Keratinocyte (primary cell): ENCODE data around the gene TSPAN4. TPM values are rescaled to one million over a fixed set of nuclear protein-coding genes. Genes with fewer than 3 reads are reported as not detected.

Source experiments
- DNase-seq: peaks from one replicate; pipeline ENCODE4 v3.0.0-alpha.2; 2011; ENCODE audit warnings: low read depth, missing footprints, low spot score
- FAIRE-seq: peaks from 2 replicates; lab custom pipeline; 2011; peaks lifted over from hg19 to GRCh38; lab: Jason Lieb, UNC
- H2AFZ ChIP-seq: 2 replicates; pipeline ENCODE4 v1.6.0; 2012; ENCODE audit warnings: low read length, control low read depth, inconsistent platforms; ENCODE audit not compliant: control insufficient read depth
- H3K27ac ChIP-seq: 2 replicates; pipeline ENCODE4 v1.5.1; 2011; ENCODE audit warnings: low read length; ENCODE audit not compliant: control insufficient read depth, insufficient read depth
- H3K27me3 ChIP-seq: 3 replicates; pipeline ENCODE4 v1.6.0; 2011; ENCODE audit warnings: low read length; ENCODE audit not compliant: control insufficient read depth, insufficient read depth; ENCODE audit errors: extremely low read depth
- H3K36me3 ChIP-seq, 2 experiments: 2 replicates in 1 of 2; 3 replicates in 1 of 2; pipeline ENCODE4 v1.5.1; 2011; ENCODE audit warnings: low read length in 2 of 2, mild to moderate bottlenecking in 1 of 2; ENCODE audit not compliant: control insufficient read depth in 2 of 2, insufficient read depth in 2 of 2; ENCODE audit errors: extremely low read depth in 1 of 2
- H3K4me1 ChIP-seq: 3 replicates; pipeline ENCODE4 v1.5.1; 2011; ENCODE audit warnings: low read length; ENCODE audit not compliant: control insufficient read depth, insufficient read depth; ENCODE audit errors: extremely low read depth
- H3K4me2 ChIP-seq: 3 replicates; pipeline ENCODE4 v1.6.0; 2011; ENCODE audit warnings: low read depth, low read length; ENCODE audit not compliant: control insufficient read depth, insufficient read depth; ENCODE audit errors: extremely low read depth
- H3K4me3 ChIP-seq, 3 experiments: fragments of 200-600 bp in 1 of 3; sonication (generic) in 1 of 3; 2 replicates in 2 of 3; 3 replicates in 1 of 3; pipeline ENCODE4 v1.5.1; 2011 to 2016; ENCODE audit warnings: low read length in 3 of 3, mild to moderate bottlenecking in 3 of 3, control low read depth in 2 of 3, inconsistent platforms in 1 of 3, low read depth in 1 of 3, mixed read lengths in 1 of 3, mixed run types in 1 of 3, moderate library complexity in 1 of 3; ENCODE audit not compliant: control insufficient read depth in 2 of 3, insufficient read depth in 2 of 3; ENCODE audit errors: extremely low read depth in 1 of 3
- H3K79me2 ChIP-seq: 2 replicates; pipeline ENCODE4 v1.6.0; 2012; ENCODE audit warnings: low read length; ENCODE audit not compliant: control insufficient read depth, insufficient read depth
- H3K9ac ChIP-seq: 3 replicates; pipeline ENCODE4 v1.6.0; 2011; ENCODE audit warnings: low read length; ENCODE audit not compliant: control insufficient read depth, insufficient read depth; ENCODE audit errors: extremely low read depth
- H3K9me1 ChIP-seq: 3 replicates; pipeline ENCODE4 v1.6.0; 2011; ENCODE audit warnings: low read length; ENCODE audit not compliant: control insufficient read depth, insufficient read depth; ENCODE audit errors: extremely low read depth
- H3K9me3 ChIP-seq: 2 replicates; pipeline ENCODE4 v1.5.1; 2012; ENCODE audit warnings: low read depth, low read length; ENCODE audit not compliant: control insufficient read depth
- H4K20me1 ChIP-seq: 3 replicates; pipeline ENCODE4 v1.6.0; 2011; ENCODE audit warnings: low read length; ENCODE audit not compliant: control insufficient read depth, insufficient read depth; ENCODE audit errors: extremely low read depth
- EZH2 ChIP-seq: IDR thresholded peaks from one replicate; pipeline ENCODE4 v1.6.1; 2012; ENCODE audit warnings: inconsistent platforms, mild to moderate bottlenecking, low read length, moderate library complexity
- dilution Hi-C: fragments of 300-500 bp; cut with MboI; formaldehyde crosslinking; loops from one replicate; pipeline ENCODE4 v1.7.0; 2020; ENCODE audit warnings: low sequenced_read_pairs; ENCODE audit not compliant: extremely low pct_ligation_motif_present
- polyA plus RNA-seq, 5 experiments: library from polyadenylated mRNA; depleted of rRNA in 3 of 5; stranded (reverse) in 3 of 5; stranded (forward) in 1 of 5; unstranded in 1 of 5; fragments of >200 nt; gene quantifications; 1 replicate in 1 of 5; 2 replicates in 3 of 5; 3 replicates in 1 of 5; pipeline versions ENCODE4 v1.2.1 to v1.2.3, GENCODE V29; 2011 to 2012; ENCODE audit warnings: missing spikeins in 2 of 5, low read depth in 1 of 5, low replicate concordance in 1 of 5
- TF ChIP-seq, protein P1 (sequence below), 3 experiments: IDR thresholded peaks in 1 of 3; conservative IDR thresholded peaks in 1 of 3; optimal IDR thresholded peaks in 1 of 3; 2 replicates in 2 of 3; 3 replicates in 1 of 3; pipeline versions ENCODE3 to v1.5.1; 2011; ENCODE audit warnings: low read length in 3 of 3, mild to moderate bottlenecking in 3 of 3, moderate library complexity in 2 of 3, control low read depth in 1 of 3, inconsistent platforms in 1 of 3; ENCODE audit not compliant: insufficient read depth in 2 of 3; ENCODE audit errors: extremely low read depth in 1 of 3

Gene TSPAN4
- polyA plus RNA-seq, 1 donor (not counting 4 experiments of a cell fraction or from before 2014, with no cell fraction given), result 42.1 TPM

DNA sequence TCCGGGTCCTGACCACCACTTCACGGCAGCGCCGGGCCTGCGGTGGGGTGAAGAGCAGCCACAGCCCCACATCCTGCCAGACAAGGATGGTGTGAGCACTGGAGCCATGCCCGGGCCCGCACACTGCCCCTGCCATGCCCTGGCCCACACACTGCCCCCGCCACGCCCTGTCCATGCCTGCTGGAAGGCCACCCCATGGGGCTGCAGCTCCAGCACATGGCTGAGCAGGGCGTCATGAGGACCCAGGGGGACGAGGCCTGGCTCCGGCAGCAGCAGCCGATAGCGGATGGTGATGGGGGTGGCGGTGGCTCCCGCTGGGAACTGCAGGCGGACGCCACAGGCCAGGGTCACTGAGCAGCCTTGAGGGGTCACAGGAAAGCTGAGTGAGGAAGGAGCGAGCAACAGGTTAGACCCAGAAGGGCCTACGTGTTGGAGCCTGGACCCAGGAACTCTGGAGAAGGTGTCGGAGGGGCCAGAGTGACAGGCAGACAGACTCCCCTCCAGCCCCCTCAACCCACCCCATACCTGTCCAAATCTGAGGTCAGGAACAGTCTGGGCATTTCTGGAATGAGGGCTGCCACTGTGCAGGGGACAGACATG is 40.5 kb upstream of the TSPAN4 start:
- no peak for TF ChIP-seq EZH2
- TF ChIP-seq, protein P1, sequence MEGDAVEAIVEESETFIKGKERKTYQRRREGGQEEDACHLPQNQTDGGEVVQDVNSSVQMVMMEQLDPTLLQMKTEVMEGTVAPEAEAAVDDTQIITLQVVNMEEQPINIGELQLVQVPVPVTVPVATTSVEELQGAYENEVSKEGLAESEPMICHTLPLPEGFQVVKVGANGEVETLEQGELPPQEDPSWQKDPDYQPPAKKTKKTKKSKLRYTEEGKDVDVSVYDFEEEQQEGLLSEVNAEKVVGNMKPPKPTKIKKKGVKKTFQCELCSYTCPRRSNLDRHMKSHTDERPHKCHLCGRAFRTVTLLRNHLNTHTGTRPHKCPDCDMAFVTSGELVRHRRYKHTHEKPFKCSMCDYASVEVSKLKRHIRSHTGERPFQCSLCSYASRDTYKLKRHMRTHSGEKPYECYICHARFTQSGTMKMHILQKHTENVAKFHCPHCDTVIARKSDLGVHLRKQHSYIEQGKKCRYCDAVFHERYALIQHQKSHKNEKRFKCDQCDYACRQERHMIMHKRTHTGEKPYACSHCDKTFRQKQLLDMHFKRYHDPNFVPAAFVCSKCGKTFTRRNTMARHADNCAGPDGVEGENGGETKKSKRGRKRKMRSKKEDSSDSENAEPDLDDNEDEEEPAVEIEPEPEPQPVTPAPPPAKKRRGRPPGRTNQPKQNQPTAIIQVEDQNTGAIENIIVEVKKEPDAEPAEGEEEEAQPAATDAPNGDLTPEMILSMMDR (optimal IDR thresholded peaks at IDR 0.05 in 1 of 3, IDR thresholded peaks at IDR 0.05 in 1 of 3, conservative IDR thresholded peaks at IDR 0.05 in 1 of 3; ENCODE audit: extremely low read depth in 1 of 3, insufficient read depth in 2 of 3, low read length in 3 of 3), result no peak

DNA sequence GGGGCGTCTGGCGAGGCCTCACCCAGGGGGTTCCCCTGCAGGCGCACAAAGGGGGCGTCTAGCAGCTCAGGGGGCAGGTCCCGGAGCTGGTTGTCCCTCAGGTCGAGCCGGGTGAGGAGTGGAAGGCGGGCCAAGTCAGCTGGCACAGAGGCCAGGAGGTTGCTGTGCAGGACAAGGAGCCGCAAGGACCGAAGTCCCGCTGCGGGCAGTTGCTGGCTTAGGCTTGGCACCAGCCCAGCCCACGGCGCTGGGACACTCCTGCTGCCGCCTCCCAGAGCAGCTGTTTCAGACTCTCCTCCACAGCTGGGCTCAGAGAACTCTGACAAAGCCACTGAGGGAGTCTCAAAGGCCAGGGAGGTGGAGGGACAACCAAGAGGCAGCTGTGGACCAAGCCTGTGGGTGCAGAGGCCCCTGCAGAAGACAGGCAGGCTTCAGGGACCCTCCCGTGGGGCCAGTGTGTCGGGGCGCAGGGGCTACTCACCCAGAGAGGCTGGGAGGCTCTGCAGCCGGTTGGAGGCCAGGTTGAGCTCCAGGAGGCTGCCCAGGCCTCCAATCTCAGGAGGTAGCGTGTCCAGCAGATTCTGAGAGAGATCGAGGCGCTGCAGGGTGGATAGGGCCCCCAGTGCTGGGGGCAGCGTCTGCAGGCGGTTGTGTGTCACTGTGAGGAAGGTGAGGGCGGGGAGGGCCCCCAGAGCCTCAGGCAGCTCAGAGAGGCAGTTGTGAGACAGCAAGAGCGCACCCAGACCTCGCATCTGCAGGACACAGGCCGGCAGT is 39.8 kb upstream of the TSPAN4 start:
- Histone ChIP-seq H3K4me2 (no peak overlapping the region), H3K4me3 (no peak overlapping the region), H2AFZ (no peak overlapping the region), H3K79me2 (no peaks in the 10 kb centered on the region), H3K27me3 (no peaks in the 10 kb centered on the region), H3K36me3 (peaks cover 0 to 17% of the 10 kb centered on the region in 2 experiments), H3K9me3 (no peaks in the 10 kb centered on the region), H3K9me1 (no peaks in the 10 kb centered on the region), H3K4me1 (peaks cover 16% of the 10 kb centered on the region), H4K20me1 (no peaks in the 10 kb centered on the region), H3K27ac (no peak overlapping the region), H3K9ac (no peak overlapping the region)
- DNase-seq (no peak), FAIRE-seq (no peak)
- no peak for TF ChIP-seq EZH2
- TF ChIP-seq, protein P1 (optimal IDR thresholded peaks at IDR 0.05 in 1 of 3, IDR thresholded peaks at IDR 0.05 in 1 of 3, conservative IDR thresholded peaks at IDR 0.05 in 1 of 3; ENCODE audit: extremely low read depth in 1 of 3, insufficient read depth in 2 of 3, low read length in 3 of 3), result no peak
- dilution Hi-C loops, result no loop called here

More for the DNA sequence above, 40.5 kb upstream of the TSPAN4 start:
- no peak for FAIRE-seq
- DNase-seq, result no peak
- dilution Hi-C loops, result no loop called here
- no peak overlapping the region for H3K27ac ChIP-seq
- no peak overlapping the region for H3K4me3 ChIP-seq
- no peaks in the 10 kb centered on the region for H4K20me1 ChIP-seq
- H3K9me1 ChIP-seq, result no peaks in the 10 kb centered on the region
- no peak overlapping the region for H3K9ac ChIP-seq
- H3K9me3 ChIP-seq, result no peaks in the 10 kb centered on the region
- no peaks in the 10 kb centered on the region for H3K27me3 ChIP-seq
- peaks cover 0 to 17% of the 10 kb centered on the region in 2 experiments for H3K36me3 ChIP-seq
- no peak overlapping the region for H3K4me2 ChIP-seq
- H3K79me2 ChIP-seq, result no peaks in the 10 kb centered on the region
- peaks cover 19% of the 10 kb centered on the region for H3K4me1 ChIP-seq
- H2AFZ ChIP-seq, result no peak overlapping the region
